Keratinocyte (primary cell): ENCODE measurements around the gene ACVR2B. TPM values are rescaled to one million over a fixed set of nuclear protein-coding genes. Genes with fewer than 3 reads are reported as not detected.

Experiments used
- DNase-seq: peaks from one replicate; pipeline ENCODE4 v3.0.0-alpha.2; 2011; ENCODE audit warnings: low read depth, missing footprints, low spot score
- FAIRE-seq: peaks from 2 replicates; lab custom pipeline; 2011; peaks lifted over from hg19 to GRCh38; lab: Jason Lieb, UNC
- H2AFZ ChIP-seq: 2 replicates; pipeline ENCODE4 v1.6.0; 2012; ENCODE audit warnings: low read length, control low read depth, inconsistent platforms; ENCODE audit not compliant: control insufficient read depth
- H3K27ac ChIP-seq: 2 replicates; pipeline ENCODE4 v1.5.1; 2011; ENCODE audit warnings: low read length; ENCODE audit not compliant: control insufficient read depth, insufficient read depth
- H3K27me3 ChIP-seq: 3 replicates; pipeline ENCODE4 v1.6.0; 2011; ENCODE audit warnings: low read length; ENCODE audit not compliant: control insufficient read depth, insufficient read depth; ENCODE audit errors: extremely low read depth
- H3K36me3 ChIP-seq, 2 experiments: 2 replicates in 1 of 2; 3 replicates in 1 of 2; pipeline ENCODE4 v1.5.1; 2011; ENCODE audit warnings: low read length in 2 of 2, mild to moderate bottlenecking in 1 of 2; ENCODE audit not compliant: control insufficient read depth in 2 of 2, insufficient read depth in 2 of 2; ENCODE audit errors: extremely low read depth in 1 of 2
- H3K4me1 ChIP-seq: 3 replicates; pipeline ENCODE4 v1.5.1; 2011; ENCODE audit warnings: low read length; ENCODE audit not compliant: control insufficient read depth, insufficient read depth; ENCODE audit errors: extremely low read depth
- H3K4me2 ChIP-seq: 3 replicates; pipeline ENCODE4 v1.6.0; 2011; ENCODE audit warnings: low read depth, low read length; ENCODE audit not compliant: control insufficient read depth, insufficient read depth; ENCODE audit errors: extremely low read depth
- H3K4me3 ChIP-seq, 3 experiments: fragments of 200-600 bp in 1 of 3; sonication (generic) in 1 of 3; 2 replicates in 2 of 3; 3 replicates in 1 of 3; pipeline ENCODE4 v1.5.1; 2011 to 2016; ENCODE audit warnings: low read length in 3 of 3, mild to moderate bottlenecking in 3 of 3, control low read depth in 2 of 3, inconsistent platforms in 1 of 3, low read depth in 1 of 3, mixed read lengths in 1 of 3, mixed run types in 1 of 3, moderate library complexity in 1 of 3; ENCODE audit not compliant: control insufficient read depth in 2 of 3, insufficient read depth in 2 of 3; ENCODE audit errors: extremely low read depth in 1 of 3
- H3K79me2 ChIP-seq: 2 replicates; pipeline ENCODE4 v1.6.0; 2012; ENCODE audit warnings: low read length; ENCODE audit not compliant: control insufficient read depth, insufficient read depth
- H3K9ac ChIP-seq: 3 replicates; pipeline ENCODE4 v1.6.0; 2011; ENCODE audit warnings: low read length; ENCODE audit not compliant: control insufficient read depth, insufficient read depth; ENCODE audit errors: extremely low read depth
- H3K9me1 ChIP-seq: 3 replicates; pipeline ENCODE4 v1.6.0; 2011; ENCODE audit warnings: low read length; ENCODE audit not compliant: control insufficient read depth, insufficient read depth; ENCODE audit errors: extremely low read depth
- H3K9me3 ChIP-seq: 2 replicates; pipeline ENCODE4 v1.5.1; 2012; ENCODE audit warnings: low read depth, low read length; ENCODE audit not compliant: control insufficient read depth
- H4K20me1 ChIP-seq: 3 replicates; pipeline ENCODE4 v1.6.0; 2011; ENCODE audit warnings: low read length; ENCODE audit not compliant: control insufficient read depth, insufficient read depth; ENCODE audit errors: extremely low read depth
- CTCF ChIP-seq, 3 experiments: IDR thresholded peaks in 1 of 3; conservative IDR thresholded peaks in 1 of 3; optimal IDR thresholded peaks in 1 of 3; 2 replicates in 2 of 3; 3 replicates in 1 of 3; pipeline versions ENCODE3 to v1.5.1; 2011; ENCODE audit warnings: low read length in 3 of 3, mild to moderate bottlenecking in 3 of 3, moderate library complexity in 2 of 3, control low read depth in 1 of 3, inconsistent platforms in 1 of 3; ENCODE audit not compliant: insufficient read depth in 2 of 3; ENCODE audit errors: extremely low read depth in 1 of 3
- EZH2 ChIP-seq: IDR thresholded peaks from one replicate; pipeline ENCODE4 v1.6.1; 2012; ENCODE audit warnings: inconsistent platforms, mild to moderate bottlenecking, low read length, moderate library complexity
- dilution Hi-C: fragments of 300-500 bp; cut with MboI; formaldehyde crosslinking; loops from one replicate; pipeline ENCODE4 v1.7.0; 2020; ENCODE audit warnings: low sequenced_read_pairs; ENCODE audit not compliant: extremely low pct_ligation_motif_present
- polyA plus RNA-seq, 5 experiments: library from polyadenylated mRNA; depleted of rRNA in 3 of 5; stranded (reverse) in 3 of 5; stranded (forward) in 1 of 5; unstranded in 1 of 5; fragments of >200 nt; gene quantifications; 1 replicate in 1 of 5; 2 replicates in 3 of 5; 3 replicates in 1 of 5; pipeline versions ENCODE4 v1.2.1 to v1.2.3, GENCODE V29; 2011 to 2012; ENCODE audit warnings: missing spikeins in 2 of 5, low read depth in 1 of 5, low replicate concordance in 1 of 5

Gene ACVR2B
- polyA plus RNA-seq, 1 donor (not counting 4 experiments of a cell fraction or from before 2014, with no cell fraction given), result 0.46 TPM

GRCh38 chr3:38473229-38473628 lies 19.5 kb downstream of the ACVR2B start:
- dilution Hi-C loops, result no loop called here
- H3K36me3 ChIP-seq, result no peaks in the 10 kb centered on the region
- no peak overlapping the region for H3K4me2 ChIP-seq
- no peaks in the 10 kb centered on the region for H3K9me1 ChIP-seq
- no peak for FAIRE-seq
- H3K27ac ChIP-seq, result no peak overlapping the region
- no peak overlapping the region for H2AFZ ChIP-seq
- no peaks in the 10 kb centered on the region for H3K4me1 ChIP-seq
- H3K9ac ChIP-seq, result no peak overlapping the region
- no peak overlapping the region for H3K4me3 ChIP-seq
- DNase-seq, result no peak
- H3K9me3 ChIP-seq, result no peaks in the 10 kb centered on the region
- no peaks in the 10 kb centered on the region for H3K79me2 ChIP-seq
- H4K20me1 ChIP-seq, result no peaks in the 10 kb centered on the region
- TF ChIP-seq CTCF (optimal IDR thresholded peaks at IDR 0.05 in 1 of 3, IDR thresholded peaks at IDR 0.05 in 1 of 3, conservative IDR thresholded peaks at IDR 0.05 in 1 of 3; ENCODE audit: extremely low read depth in 1 of 3, insufficient read depth in 2 of 3, low read length in 3 of 3), result no peak
- TF ChIP-seq EZH2, result no peak
- H3K27me3 ChIP-seq, result no peaks in the 10 kb centered on the region

DNA sequence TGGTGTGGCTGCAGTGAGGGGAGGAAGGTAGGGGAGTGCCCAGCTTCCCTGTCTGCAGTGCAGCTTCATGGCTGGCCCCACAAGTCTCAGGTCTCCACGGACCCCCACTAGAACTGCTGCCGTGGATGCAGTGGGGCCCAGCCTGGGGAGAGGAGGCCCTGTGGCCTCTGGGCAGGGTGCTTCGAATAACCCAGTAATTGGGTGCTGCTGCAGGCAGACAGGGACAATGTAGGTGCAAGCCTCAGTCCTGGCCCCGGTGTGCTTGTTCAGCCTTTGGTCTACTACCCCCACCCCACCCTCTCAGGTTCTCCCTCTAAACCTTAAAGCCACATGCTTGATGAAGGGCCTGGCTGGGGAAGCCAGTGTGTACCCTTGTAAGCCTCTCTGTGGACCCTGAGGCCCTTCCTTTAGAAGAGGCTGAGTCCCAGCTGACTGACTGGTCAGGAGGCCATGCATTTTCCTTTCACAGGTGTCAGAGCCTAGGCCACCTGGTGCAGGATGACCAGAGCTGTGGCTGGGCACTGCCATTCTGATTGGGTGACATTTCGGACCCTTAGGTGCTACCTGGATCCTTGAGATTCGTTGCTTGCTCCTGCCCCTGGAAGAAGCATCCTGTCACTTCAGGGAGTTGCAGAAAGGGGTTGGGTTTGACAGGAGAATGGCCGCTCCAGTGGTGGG lies 21.4 kb downstream of the ACVR2B start:
- Histone ChIP-seq H3K4me1 (no peaks in the 10 kb centered on the region), H3K9me1 (no peaks in the 10 kb centered on the region), H3K36me3 (no peaks in the 10 kb centered on the region), H3K79me2 (no peaks in the 10 kb centered on the region), H3K27ac (no peak overlapping the region), H3K9me3 (no peaks in the 10 kb centered on the region), H3K4me3 (no peak overlapping the region), H3K27me3 (no peaks in the 10 kb centered on the region), H4K20me1 (no peaks in the 10 kb centered on the region), H3K4me2 (no peak overlapping the region), H2AFZ (no peak overlapping the region), H3K9ac (no peak overlapping the region)
- TF ChIP-seq EZH2 (no peak), CTCF (optimal IDR thresholded peaks at IDR 0.05 in 1 of 3, IDR thresholded peaks at IDR 0.05 in 1 of 3, conservative IDR thresholded peaks at IDR 0.05 in 1 of 3; ENCODE audit: extremely low read depth in 1 of 3, insufficient read depth in 2 of 3, low read length in 3 of 3) (no peak)
- FAIRE-seq (no peak), DNase-seq (no peak)
- dilution Hi-C loops, result no loop called here
